ENCODE measurements around the gene EVI2A. TPM values are rescaled to one million over a fixed set of nuclear protein-coding genes. Genes with fewer than 3 reads are reported as not detected.
A peak's percentile ranks its signal among the peaks of the same experiment; 100 is the strongest.

The EVI2A gene
- total and polyA plus RNA-seq, 10 of the 15 experiments (the other 5 are each of a cell fraction or from before 2014, with no cell fraction given): 4.6 to 78.3 (median 25.7) TPM

DNA sequence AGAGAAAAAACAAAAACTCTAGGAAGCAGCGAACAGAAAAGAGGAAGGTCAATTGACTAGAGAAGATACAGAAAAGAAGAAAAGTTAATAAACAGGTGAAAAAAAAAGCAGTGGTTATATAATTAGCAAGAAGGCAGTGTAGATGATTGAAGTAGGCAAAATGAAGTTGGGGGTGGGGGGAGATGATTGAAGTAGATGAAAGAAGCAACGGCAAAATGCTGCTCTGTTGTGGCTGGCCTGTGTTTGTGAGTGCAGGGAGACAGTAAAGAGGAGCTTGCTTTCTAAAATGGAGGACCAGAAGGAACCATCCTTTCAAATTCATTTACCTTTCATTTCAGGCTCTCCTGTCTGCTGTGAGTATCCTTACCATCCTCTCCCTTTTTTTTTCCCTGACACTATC, 11.2 kb downstream of the EVI2A start (continued):
- no peak for TF ChIP-seq BHLHE40 (IDR thresholded peaks at IDR 0.05; ENCODE audit: borderline replicate concordance in 1 of 2, low read depth in 2 of 2, low read length in 1 of 2)
- no peak for TF ChIP-seq NR2C2 (IDR thresholded peaks at IDR 0.05; ENCODE audit: borderline replicate concordance, control insufficient read depth, insufficient read length, low read depth)
- TF ChIP-seq MYC (IDR thresholded peaks at IDR 0.05; ENCODE audit: insufficient read depth, insufficient read length, insufficient replicate concordance, low read length, severe bottlenecking): no peak
- TF ChIP-seq, protein P1, sequence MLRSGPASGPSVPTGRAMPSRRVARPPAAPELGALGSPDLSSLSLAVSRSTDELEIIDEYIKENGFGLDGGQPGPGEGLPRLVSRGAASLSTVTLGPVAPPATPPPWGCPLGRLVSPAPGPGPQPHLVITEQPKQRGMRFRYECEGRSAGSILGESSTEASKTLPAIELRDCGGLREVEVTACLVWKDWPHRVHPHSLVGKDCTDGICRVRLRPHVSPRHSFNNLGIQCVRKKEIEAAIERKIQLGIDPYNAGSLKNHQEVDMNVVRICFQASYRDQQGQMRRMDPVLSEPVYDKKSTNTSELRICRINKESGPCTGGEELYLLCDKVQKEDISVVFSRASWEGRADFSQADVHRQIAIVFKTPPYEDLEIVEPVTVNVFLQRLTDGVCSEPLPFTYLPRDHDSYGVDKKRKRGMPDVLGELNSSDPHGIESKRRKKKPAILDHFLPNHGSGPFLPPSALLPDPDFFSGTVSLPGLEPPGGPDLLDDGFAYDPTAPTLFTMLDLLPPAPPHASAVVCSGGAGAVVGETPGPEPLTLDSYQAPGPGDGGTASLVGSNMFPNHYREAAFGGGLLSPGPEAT (IDR thresholded peaks at IDR 0.05; ENCODE audit: low read depth): 0 out of 2 replicates have a peak, but pooled peaks have one; percentile 17
- no peak for TF ChIP-seq POLR2AphosphoS5 (IDR thresholded peaks at IDR 0.05; ENCODE audit: low read length)
- TF ChIP-seq WRNIP1 (IDR thresholded peaks at IDR 0.05; ENCODE audit: borderline replicate concordance, low read depth, low read length): 0 out of 2 replicates have a peak, but pooled peaks have one; percentile 84
- no peak for TF ChIP-seq RBBP5 (conservative IDR thresholded peaks at IDR 0.05)
- TF ChIP-seq TBL1XR1 (IDR thresholded peaks at IDR 0.05; ENCODE audit: low read depth, low read length): no peak
- TF ChIP-seq, protein P2, sequence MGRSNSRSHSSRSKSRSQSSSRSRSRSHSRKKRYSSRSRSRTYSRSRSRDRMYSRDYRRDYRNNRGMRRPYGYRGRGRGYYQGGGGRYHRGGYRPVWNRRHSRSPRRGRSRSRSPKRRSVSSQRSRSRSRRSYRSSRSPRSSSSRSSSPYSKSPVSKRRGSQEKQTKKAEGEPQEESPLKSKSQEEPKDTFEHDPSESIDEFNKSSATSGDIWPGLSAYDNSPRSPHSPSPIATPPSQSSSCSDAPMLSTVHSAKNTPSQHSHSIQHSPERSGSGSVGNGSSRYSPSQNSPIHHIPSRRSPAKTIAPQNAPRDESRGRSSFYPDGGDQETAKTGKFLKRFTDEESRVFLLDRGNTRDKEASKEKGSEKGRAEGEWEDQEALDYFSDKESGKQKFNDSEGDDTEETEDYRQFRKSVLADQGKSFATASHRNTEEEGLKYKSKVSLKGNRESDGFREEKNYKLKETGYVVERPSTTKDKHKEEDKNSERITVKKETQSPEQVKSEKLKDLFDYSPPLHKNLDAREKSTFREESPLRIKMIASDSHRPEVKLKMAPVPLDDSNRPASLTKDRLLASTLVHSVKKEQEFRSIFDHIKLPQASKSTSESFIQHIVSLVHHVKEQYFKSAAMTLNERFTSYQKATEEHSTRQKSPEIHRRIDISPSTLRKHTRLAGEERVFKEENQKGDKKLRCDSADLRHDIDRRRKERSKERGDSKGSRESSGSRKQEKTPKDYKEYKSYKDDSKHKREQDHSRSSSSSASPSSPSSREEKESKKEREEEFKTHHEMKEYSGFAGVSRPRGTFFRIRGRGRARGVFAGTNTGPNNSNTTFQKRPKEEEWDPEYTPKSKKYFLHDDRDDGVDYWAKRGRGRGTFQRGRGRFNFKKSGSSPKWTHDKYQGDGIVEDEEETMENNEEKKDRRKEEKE (IDR thresholded peaks at IDR 0.05): no peak

All from GM12878 (cell line).